NCI-H146 treated with DMSO at 0.1 percent for 48 hours (cell line): ENCODE data around the gene U2AF2.
A peak's percentile ranks its signal among the peaks of the same experiment; 100 is the strongest.

Experiments
- DNase-seq: peaks from one replicate; lab custom pipeline; 2025; ENCODE audit not compliant: unreplicated experiment; lab: John Stamatoyannopoulos, UW

U2AF2 gene

DNA sequence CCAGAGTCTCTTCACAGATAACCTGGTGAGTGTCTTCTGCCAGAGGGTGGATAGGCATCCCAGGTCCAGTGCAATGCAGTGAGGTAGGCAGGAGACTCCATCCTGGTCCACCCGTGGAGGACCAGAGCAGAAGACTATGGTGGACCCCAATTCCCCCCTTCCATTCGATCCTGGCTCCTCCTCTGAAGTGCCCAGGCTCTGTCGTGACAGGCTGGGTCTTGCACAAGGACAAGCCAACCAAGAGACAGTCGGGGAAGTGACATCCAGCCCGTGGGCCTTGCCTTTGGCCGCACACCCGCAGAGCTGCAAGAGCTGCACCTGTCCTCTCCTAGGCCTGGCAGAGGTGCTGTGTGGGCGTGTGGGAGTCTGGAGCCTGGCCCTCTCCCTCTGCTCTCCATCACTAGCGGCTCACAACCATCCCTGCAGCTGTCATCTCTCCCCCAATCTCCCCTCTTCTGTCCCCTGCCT is 33.6 kb upstream of the U2AF2 start:
- DNase-seq: no peak

DNA sequence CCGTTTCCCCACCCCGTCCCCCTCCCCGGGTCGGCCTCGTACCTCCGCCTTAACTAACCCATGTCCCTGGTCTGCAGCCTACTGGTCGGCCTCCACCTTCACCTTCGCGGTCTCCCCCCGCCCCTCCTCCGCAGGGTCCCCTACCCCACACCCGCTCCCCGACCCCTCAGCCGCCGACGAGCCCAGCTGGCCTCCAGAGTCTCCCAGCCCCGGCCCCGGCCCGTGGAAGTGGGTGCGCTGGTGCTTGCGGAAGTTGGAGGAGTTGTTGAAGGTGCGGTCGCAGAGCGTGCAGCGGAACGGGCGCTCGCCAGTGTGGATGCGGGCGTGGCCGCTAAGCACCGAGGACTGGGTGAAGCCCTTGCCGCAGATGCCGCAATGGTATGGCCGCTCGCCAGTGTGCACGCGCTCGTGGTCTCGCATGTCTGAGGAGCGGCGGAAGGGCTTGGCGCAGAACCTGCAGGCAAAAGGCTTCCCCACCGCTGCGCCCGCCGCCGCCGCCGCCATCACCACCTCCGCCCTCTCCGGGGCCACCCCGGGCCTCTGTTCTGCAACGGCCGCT is 33.1 kb upstream of the U2AF2 start:
- DNase-seq: no peak

DNA sequence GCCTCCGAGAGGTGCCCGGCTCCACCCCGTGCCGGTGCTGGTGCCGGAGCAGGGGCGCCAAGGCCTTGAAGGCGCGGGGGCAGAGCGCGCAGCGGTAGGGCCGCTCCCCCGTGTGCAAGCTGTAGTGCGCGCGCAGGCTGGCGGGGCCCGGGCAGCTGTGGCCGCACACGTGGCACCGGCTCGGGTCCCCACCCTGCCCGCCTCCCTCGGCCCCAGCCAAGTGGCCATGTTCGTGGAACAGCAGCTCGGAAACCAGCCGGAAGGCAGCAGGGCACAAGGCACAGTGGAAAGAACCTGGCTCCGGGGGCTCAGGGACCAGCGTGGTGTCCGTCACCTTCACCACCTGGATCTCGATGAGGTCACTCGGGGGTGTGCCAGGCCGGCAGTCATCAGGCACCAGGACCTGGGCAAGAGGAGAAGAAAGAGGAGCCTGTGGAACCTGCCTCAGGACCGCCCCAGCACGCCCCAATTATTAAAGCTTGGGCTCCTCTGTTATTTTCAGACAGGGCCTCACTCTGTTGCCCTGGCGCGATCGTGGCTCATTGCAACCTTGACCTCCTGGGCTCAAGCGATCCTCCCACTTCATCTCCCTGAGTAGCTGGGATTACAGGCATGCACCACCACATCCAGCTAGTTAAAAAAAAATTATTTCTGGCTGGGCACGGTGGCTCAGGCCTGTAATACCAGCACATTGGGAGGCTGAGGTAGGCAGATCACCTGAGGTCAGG is 32.4 kb upstream of the U2AF2 start:
- DNase-seq: no peak

DNA sequence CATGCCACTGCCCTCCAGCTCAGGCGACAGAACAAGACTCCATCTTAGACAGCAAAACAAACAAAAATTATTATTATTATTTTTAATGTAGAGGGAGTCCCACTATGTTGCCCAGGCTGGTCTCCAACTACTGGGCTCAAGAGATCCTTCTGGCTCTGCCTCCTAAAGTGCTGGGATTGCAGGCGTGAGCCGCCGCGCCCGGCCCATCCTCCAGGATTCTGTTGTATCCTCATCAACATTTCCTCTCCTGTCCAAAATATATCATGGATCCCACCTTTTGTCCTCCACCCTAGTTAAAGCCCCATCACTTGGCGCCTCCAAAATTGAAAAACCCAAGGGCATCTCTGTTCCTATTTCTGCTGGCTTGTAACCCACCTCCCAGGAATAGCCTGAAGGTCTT is 31.7 kb upstream of the U2AF2 start:
- no peak for DNase-seq

GRCh38 chr19:55623561-55623960 is 31.3 kb upstream of the U2AF2 start:
- no peak for DNase-seq

- peak; percentile 95 for DNase-seq
Measured at GRCh38 chr19:55624109-55625003, 30.5 kb upstream of the U2AF2 start, which contains the start of gene ZNF784. ZNF784 (minus strand) TSS chr19:55624566; CDS start chr19:55624561, 5 bp downstream.

GRCh38 chr19:55625004-55625326 is 29.9 kb upstream of the U2AF2 start:
- peak; percentile 15 for DNase-seq

GRCh38 chr19:55626350-55626749 is 28.5 kb upstream of the U2AF2 start:
- no peak for DNase-seq

DNA sequence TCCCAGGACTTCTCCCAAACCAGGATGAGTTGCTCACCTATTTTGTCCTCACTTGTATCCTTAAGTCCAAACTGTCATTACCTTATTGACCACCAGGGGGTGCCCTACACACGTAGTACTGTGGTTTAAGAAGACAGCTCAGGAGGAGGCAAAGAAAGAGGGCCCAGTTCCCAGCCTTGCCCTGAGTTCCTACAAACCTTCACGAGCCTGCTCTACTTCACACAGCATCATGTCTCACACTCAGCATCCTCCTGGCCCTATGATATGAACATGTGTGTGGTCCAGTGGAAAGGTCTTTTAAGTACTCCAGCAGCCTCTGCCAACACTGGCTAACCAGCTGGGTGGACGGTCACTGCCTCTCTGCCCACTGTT is 22.4 kb upstream of the U2AF2 start:
- peak; percentile 58 for DNase-seq

DNA sequence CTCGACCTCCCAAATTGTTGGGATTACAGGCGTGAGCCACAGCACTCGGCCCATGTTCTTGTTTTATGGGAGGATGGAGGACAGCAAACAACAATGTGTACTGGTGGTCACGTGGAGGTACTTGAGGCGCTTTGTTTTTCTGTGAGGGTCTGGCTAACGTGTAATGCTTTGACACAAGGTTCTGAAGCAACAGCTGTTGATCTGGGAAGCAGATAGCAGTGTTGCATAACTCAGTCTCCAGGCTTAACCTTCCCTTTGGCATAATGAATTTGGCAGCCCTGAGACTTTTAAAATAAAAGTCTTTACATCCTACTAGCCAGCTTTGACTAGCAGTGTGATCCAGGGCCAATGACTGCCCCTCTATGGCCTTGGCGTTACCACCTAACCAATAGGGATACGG is 21.0 kb upstream of the U2AF2 start:
- no peak for DNase-seq

GRCh38 chr19:55635334-55635717 is 19.5 kb upstream of the U2AF2 start:
- DNase-seq: no peak

DNA sequence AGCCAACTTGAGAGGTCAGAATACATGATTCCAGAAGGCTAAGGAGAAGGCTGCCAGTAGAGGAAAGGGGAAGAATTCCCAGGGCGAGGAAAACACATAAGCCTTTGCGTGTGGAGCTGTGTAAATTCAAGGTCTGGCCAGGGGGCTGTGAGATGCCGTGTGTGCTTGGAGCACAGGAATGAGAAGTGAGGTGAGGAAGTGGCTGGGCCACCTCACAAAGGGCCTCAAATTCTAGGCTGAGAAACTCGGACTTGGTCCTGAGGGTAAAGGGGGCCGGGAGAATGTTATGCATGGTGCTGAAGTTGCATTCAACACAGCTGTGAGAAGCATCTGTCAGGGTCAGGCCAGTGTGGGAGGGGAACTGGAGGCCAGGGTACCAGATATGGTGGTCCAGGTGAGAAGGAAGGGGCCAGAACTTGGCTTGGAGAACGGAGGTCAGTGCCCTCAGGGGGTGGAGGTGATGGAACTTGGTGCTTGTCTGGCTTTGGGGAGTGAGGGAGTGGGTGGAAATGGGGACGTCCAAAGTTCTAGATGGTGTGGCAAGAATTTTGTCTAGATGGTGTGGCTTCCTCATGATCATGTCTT is 18.9 kb upstream of the U2AF2 start:
- DNase-seq: no peak

- no peak for DNase-seq
Measured at GRCh38 chr19:55636723-55637122, 18.1 kb upstream of the U2AF2 start.

DNA sequence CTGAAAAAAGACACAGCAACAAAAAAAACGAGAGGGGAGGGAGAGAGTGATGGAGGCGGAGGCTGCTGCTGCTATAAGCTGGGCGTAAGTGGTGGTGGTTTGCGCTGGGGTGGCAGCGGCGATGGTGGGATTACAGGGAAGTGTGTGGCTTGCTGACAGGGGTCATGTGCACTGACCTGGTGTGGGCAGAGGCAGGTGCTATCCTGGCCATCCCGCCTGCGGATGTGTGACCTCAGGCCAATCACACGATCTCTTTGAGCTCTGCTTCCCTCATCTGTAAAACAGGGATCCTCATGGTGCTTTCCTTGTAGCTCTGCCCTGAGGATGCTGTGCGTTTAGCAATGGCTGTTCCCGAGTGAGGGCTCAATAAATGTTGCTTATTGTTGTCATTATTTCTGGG is 17.3 kb upstream of the U2AF2 start:
- no peak for DNase-seq

GRCh38 chr19:55638864-55639359 is 15.9 kb upstream of the U2AF2 start:
- no peak for DNase-seq

DNA sequence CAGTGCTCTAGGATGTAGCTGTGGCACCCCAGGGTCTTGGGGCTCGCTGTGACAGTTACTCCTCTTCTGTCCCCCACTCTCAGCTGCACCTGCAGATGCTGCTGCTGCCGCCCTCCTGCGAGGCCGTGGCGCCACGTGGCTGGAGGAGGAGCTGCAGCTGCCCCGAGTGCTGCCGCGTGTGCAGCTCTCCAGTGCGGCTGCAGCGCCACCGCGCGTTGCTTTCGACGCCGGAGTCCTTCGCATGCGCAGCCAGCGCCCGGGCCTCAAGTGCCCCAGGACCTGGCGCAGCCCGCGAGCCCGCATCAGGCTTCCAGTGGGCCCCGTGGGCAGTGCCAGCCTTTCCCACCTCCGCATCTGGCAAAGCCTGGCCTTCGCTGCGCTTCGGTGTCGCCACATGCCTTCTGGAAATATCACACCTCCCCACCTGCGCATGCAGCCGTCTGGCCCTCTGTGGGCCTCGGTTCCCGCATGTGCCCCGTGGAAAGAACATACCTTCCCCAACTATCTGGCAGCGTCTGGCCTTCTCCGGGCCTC is 14.7 kb upstream of the U2AF2 start:
- no peak for DNase-seq

DNA sequence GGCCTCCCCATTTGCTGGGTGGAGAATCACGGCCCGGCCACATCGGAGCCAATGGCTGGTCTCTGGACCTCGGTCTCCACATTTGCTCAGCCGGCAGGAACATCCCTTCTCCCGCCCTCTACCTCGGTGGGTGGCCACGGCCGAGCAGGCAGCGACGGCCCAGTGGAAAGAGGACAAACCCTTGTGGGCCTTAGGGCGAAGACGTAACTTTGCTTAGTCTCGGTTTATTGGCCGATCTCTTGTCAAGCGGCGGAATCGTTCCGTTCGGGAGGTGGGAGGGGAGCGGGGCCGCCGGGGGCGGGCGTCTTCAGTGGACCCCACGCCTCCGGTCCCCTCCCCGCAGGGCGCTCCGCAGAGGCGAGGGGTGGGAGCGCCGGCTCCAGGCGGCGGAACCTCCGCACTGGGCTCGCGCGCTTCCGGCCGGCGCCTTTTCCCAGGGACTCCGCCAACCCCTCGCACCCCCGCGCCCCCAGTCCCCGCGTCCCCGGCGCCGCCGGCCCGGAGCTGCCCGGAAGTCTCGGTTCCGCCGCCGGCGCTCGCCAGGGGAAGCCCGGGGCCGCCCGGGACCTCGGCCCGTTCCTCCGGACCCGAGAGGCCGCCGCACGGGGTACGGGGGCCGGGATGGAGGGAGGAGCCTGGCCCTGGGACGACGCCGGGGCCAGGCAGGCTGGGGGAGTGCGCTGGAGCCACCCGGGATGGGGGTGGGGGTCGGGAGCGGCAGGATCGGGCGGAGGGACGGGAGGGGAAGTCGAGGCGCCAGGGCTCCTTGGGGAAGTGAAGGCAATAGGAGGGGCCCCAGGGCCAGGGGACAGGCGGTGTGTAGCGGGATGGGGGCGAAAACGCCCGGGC is 14.0 kb upstream of the U2AF2 start, which contains the start of gene ZNF580:
Gene ZNF580 (plus strand): TSS at position 426 of the 849 bp plus-strand sequence. CDS start 1,507 bp downstream, outside the sequence.
- DNase-seq: peak; percentile 60

- peak; percentile 39 for DNase-seq
Measured at GRCh38 chr19:55641426-55642152, 13.2 kb upstream of the U2AF2 start.
